NCI-H1436 (cell line): ENCODE results near the gene CKMT1B.
A peak's percentile ranks its signal among the peaks of the same experiment; 100 is the strongest.
"Not testable (repeated sequence)": the region's sequence is repeated elsewhere in the genome, so short reads cannot be mapped to it uniquely, and the experiment has no call there.

Experiments used
- DNase-seq: peaks from one replicate; lab custom pipeline; 2025; lab: John Stamatoyannopoulos, UW

The CKMT1B gene

DNA sequence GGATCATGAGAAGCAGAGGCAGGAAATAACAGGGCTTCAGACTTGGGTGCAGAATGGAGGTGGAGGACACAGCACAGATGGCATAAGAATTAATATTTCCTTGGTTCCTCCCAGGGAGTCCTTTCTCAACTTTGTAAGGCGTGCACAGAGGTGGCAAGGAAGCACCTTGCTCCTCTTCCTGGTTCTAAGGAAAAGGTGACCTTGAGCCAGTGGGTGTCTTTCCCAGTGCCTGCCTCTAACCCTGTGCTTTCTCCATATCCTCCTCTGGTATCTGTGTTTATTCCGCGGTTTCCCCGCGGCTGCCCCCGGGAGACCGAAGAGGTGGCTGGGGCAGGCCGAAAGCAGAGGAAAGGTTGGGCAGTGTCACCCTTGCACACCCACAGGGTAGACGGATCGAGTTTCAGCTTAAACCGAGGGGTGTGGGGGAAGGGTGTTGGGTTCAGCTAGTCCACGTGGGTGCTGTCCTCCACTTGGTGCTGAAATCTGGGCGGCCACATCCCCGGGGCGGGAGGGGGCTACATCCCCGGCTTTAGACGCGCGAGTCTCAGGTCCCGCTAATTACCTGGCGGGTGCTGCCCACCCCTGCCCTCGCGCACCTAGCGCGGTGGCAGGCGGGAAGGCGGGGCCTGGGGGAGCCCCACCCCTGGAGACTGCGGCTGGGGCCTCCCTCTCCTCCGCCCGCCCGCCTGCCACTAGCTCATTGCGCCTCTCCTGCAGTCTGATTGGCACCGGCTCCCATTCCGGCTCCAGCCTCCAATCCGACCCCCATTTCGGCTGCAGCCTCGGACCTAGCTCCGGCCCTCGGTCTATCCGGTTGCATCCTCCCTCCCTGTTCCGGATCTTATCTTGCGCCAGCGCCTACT is at the start of gene CKMT1B:
TSS of gene CKMT1B (plus strand) at position 700 of the 863 bp plus-strand sequence. CDS start 192 bp downstream, outside the sequence.
- not testable (repeated sequence) for DNase-seq

- no peak for DNase-seq
These were observed 49.6 kb upstream of the CKMT1B start for GRCh38 chr15:43544266-43544665.

DNA sequence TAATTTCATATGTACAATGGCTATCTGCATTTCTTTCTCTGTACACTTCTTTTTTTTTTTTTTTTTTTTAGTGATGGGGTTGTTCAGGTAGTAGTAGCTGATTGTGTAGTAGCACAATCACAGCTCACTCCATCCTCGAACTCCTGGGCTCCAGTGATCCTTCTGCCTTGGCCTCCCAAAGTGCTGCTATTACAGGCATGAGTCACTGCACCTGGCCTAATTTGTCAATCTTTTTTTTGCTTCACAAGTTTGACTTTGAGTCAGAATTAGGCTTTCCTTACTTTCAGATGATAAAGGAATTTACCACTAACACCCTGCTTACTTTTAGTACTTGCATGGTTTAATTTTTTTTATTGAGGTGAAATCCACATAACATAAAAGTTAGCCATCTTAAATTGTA is 48.4 kb upstream of the CKMT1B start:
- DNase-seq = no peak

DNA sequence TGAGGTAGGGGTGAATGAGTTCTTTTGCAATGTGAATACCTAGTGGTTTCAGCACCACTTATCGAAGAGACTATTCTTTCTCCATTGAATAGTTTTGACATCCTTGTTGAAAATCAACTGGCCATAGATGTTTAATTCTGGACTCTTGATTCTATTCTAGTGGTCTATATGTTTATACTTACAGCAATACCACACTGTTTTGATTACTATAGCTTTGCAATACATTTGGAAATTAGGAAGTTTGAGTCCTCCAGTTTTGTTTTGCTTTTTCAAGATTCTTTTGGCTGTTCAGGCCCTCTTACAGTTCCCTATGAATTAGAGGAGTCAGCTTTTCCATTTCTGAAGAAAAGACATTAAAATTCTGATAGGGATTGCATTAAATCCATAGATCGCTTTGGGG is 46.3 kb upstream of the CKMT1B start:
- DNase-seq = no peak

GRCh38 chr15:43550527-43551363 is 43.1 kb upstream of the CKMT1B start:
- DNase-seq = no peak

DNA sequence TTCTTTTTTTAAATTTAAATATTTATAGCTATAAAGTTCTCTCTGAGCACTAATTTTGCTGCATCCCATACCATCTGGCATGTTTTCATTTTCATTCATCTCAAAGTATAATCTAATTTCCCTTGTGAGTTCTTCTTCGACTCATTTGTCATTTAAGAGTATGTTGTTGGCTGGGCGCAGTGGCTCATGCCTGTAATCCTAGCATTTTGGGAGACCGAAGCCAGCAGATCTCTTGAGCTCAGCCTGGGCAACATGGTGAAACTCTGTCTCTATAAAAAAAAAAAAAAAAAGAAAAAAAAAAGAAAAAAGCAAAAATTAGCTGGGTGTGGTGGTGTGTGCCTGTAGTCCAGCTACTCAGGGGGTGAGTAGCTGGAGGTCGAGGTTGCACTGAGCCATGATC is 41.6 kb upstream of the CKMT1B start:
- DNase-seq = no peak

GRCh38 chr15:43552986-43553385 is 40.8 kb upstream of the CKMT1B start:
- no peak for DNase-seq

- DNase-seq = not testable (repeated sequence)
These were observed 31.1 kb upstream of the CKMT1B start for GRCh38 chr15:43562753-43563152.

DNA sequence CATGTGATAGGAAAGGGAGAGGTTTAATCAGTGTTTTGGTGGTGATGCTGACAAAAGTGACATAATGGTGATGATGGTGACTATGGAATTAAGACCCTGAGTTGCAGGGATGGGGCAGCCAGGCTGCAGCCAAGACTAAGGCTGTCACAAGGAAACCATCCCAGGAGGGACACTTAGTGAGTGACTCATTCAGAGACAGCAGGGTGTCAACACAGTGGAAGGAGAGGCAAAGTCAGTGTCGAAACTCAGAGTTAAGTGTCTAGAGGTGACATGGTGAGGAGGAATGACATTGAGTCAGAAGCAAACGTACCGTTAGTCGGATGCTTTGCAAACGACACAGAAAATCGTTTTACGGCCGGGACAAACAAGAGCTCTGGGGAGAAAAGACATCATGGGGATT is 30.0 kb upstream of the CKMT1B start:
- not testable (repeated sequence) for DNase-seq

DNA sequence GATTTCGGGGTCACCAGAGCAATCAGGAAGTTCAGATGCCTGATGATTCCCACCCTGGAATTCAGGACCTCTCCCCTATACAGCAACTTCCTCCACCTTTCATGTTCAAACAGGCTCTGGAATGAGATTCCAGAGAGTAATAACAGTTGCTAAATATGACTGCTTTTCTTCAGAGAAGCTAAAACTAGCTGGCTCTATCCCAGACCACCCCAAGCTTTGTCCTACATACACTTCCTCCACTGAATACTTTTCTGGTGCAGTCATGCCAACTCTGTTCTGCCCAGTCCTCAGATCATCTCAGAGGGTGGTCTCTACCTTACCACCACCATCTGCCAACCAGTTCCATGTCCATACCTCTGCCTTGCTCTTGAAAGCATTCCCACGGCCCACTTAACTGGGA is 27.2 kb upstream of the CKMT1B start:
- not testable (repeated sequence) for DNase-seq

DNA sequence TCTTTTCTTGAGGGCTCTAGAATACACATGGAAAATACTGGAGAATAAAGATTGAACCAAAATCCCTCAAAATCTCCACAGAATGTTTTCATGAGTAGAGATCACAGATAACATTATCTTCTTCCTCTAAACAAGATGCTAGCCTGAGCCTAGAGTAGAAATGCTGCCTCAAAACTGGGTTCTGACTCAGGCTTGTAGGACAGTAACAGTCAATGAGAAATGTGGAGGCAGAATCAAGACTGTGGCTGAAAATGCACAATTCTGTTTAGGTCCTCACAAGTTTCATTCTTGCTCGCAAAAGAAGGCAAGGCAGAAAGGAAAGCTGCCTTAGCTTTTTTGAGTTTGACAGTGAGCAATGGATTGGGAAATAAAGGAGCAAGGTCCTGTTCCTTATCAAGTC is 19.2 kb upstream of the CKMT1B start:
- not testable (repeated sequence) for DNase-seq

DNA sequence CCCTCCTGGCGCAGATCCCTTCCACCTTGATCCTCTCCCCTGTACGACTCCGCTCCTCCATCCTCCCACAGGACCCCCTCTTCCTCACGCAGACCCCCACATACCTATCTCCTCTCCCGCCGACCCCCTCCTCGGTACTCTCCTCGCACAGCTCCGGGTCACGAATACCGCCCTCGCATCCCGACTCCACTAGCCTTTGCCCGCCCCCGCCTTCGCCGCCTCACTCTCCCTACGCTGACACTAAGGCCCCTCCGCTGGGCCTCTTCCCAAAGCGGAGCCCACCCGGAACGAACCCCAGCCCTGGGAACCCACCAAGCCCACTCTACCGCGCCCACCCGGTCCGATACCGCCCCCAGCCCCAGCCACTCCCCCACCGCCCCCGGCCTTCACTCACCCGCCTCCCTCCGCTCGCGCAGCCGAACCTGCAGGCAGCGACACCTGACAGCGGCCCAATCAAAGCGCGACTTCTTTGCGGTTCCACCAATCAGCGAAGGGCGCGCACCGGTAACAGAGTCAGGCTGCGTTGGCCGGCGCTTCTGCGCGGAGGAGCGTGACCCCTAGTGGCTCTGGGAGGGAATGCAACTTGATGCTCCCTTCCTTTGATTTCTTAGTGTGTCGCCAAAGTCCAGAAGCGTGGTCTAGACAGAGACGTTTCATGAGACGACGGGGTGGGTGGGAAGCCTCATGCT is 3.9 kb upstream of the CKMT1B start, which contains the start of gene PPIP5K1:
TSS of gene PPIP5K1 (minus strand) at position 431 of the 689 bp plus-strand sequence. CDS start 5,704 bp downstream, outside the sequence.
- not testable (repeated sequence) for DNase-seq

- not testable (repeated sequence) for DNase-seq
These were observed 986 bp upstream of the CKMT1B start for GRCh38 chr15:43592841-43593240.

DNA sequence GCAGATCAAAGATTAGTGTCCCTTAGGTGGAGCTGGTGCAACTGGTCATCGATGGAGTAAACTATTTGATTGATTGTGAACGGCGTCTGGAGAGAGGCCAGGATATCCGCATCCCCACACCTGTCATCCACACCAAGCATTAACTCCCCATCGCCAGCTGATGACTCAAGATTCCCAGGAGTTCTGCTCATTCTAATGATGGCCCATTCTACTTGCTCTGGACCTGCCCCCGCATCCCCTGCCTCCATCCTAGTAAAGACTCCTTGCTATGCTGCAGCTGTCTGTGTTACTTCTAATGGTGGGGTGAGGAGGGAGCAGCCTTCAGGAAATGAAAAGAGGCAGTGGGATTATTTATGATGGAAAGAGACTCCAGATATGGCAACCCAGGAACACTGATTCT is 5.3 kb downstream of the CKMT1B start:
- not testable (repeated sequence) for DNase-seq

- not testable (repeated sequence) for DNase-seq
These were observed 6.4 kb downstream of the CKMT1B start for GRCh38 chr15:43600200-43600599.

DNA sequence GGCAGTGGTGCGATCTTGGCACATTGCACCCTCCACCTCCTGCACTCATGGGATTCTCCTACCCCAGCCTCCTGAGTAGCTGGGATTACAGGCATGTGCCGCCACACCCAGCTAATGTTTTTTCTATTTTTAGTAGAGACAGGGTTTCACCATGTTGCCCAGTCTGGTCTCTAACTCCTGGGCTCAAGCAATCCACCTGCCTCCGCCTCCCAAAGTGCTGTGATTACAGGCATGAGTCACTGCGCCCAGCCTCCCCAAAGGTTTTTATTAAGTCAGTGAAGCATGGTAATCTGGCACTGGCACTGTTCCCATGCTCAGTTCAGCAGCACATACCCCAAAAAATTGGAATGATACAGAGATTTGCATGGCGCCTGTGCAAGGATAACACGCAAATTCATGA is 8.4 kb downstream of the CKMT1B start:
- DNase-seq = peak; percentile 4

- not testable (repeated sequence) for DNase-seq
These were observed 23.9 kb downstream of the CKMT1B start for GRCh38 chr15:43617750-43618149.

- not testable (repeated sequence) for DNase-seq
These were observed 24.9 kb downstream of the CKMT1B start, which contains the start of gene STRC for GRCh38 chr15:43618700-43619099. STRC (minus strand) TSS chr15:43618800; CDS start chr15:43618722, 78 bp downstream.

DNA sequence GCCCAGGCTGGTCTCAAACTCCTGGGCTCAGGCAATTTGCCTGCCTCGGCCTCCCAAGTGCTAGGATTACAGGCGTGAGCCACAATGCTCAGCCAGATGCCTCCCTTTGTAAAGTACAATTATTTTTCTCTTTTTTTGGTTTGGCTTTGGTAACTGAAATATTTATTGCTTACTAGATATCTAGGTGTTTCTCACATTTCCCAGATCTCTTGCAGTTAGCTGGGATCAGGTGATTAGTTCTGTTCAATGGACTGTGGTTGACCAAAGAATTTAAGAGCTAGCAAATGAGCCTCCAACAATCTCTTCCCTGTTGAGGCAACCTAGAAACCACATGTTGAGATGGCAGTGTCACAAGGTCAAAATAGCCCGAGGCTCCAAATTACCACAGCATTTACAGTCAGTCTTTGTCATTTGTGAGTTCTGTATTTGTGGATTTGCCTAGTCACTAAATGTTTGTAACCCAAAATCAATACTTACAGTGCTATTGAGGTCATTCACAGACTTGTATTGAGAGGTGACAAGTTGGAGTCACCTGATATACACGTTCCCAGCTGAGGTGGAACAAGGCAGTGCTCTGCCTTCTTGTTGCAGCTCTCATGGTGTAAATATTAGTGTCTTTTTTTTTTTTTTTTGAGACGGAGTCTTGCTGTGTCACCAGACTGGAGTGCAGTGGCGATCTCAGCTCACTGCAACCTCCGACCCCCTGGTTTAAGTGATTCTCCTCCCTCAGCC is 28.4 kb downstream of the CKMT1B start:
- DNase-seq = not testable (repeated sequence)

DNA sequence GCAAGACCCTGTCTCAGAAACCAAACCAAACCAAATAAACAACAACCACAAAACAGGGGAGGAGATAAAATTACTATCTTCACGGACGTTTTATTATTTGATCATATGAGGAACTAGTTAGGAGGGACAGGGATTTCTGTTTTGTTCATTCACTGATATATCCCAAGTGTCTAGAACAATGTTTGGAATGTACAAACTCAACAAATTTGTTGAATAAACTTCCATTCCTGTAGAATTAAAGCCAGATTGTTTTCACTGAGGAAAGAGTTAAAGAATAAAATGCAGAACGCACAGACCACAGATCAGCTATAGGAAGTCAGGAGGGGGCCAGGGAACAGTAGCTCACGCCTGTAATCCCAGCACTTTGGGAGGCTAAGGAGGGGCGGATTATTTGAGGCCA is 31.3 kb downstream of the CKMT1B start:
- no peak for DNase-seq

- not testable (repeated sequence) for DNase-seq
These were observed 33.1 kb downstream of the CKMT1B start for GRCh38 chr15:43626937-43627336.
